ENCODE measurements around the gene UBR4. TPM values are rescaled to one million over a fixed set of nuclear protein-coding genes. Genes with fewer than 3 reads are reported as not detected.
A peak's percentile ranks its signal among the peaks of the same experiment; 100 is the strongest.

UBR4 gene
- total and polyA plus RNA-seq, 11 donors: 44.8 to 150 (median 87.2) TPM

GRCh38 chr1:19212167-19212566 lies 2.1 kb upstream of the UBR4 start:
- TF ChIP-seq POLR2A (IDR thresholded peaks at IDR 0.05): no peak
- TF ChIP-seq CTCF (IDR thresholded peaks at IDR 0.05): no peak
- Histone ChIP-seq H3K27ac (no peak overlapping the region), H3K36me3 (peaks cover 0 to 37% (median 27%) of the 10 kb centered on the region in 9 donors), H3K27me3 (no peaks in the 10 kb centered on the region), H3K4me3 (no peak overlapping the region), H3K9me3 (no peaks in the 10 kb centered on the region), H3K4me1 (peaks cover 10 to 51% (median 37%) of the 10 kb centered on the region in 12 donors)
- intact Hi-C loops (cut with DNase I): loop anchor here in 1 of 10 donors (10.0 kb wide), 1 partner anchor 443 kb away; no protein-coding TSS in a partner anchor
- DNase-seq (no peak), ATAC-seq (no peak)

DNA sequence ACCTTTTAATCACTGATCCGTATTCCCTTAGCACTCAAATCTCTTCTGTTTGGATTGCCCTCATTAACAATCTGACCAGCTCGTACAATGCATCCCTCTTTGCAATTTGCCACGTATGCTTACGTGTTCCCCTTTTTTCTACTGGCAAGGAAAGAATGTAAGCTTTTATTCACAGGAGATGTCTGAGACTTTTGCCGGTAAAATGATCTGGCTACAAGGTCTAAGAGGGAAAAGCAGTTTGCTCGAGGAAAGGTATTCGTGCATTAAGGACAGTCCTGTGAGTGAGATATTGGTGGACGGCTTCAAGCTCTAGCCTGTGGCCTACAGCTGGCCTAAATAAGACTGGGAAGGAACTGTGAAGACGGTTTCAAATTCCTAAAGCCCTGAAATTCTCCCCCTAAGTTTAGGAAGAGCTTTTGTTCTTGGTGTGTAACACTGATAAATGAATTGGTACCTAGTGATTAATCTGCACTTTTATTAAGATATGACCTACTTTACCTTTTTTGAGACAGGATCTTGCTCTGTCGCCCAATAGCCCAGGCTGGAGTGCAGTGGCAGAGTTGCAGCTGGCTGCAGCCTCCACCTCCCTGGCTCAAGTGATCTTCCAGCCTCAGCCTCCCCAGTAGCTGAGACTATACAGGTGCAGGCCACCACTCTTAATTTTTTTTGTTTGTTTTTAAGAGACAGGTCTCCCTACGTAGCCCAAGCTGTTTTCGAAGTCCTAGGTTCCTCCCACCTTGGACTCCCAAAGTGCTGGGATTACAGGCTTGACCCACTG lies 895 bp upstream of the UBR4 start:
- peaks cover 10 to 63% (median 48%) of the 10 kb centered on the region in 12 donors for H3K4me1 ChIP-seq
- 22 to 23% (median 22%) methylated on average over 12 of the region's 12 CpGs for WGBS, 4 donors
- intact Hi-C loops (cut with DNase I): loop anchor here in 2 of 10 donors (1.0 to 10.0 kb wide), 2 partner anchors 40 to 444 kb away; partner anchors contain the start of genes EMC1 (in 1 of the 2) and MRTO4 (in 1 of the 2)

DNA sequence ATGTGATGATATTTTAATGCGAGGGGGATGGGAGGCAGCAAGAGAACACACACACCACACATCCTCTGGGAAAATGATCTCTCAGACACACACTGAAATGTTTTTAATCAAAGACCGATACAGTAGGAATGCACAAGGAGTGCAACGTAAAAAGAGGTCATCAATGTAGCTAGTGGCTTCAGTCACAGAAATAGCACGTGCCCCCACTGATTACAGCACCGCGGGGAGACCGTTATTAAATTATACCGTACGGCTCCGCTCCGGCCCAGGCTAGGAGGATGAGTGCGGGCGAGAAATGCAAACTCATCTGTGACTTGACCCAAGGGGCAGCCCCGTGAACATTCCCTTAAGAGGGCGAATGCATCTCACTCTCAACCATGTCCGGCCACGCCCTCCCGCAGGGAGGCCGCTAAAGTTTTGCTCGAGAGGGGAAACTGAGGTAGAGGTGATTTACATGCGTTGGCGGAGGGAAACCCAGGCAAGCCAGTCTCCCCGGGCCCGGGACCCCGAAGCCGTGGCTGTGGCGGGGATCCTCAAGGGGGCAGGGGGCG lies 552 bp downstream of the UBR4 start:
- intact Hi-C loops (cut with DNase I): loop anchor here in 1 of 10 donors (5.0 kb wide), 1 partner anchor 33 kb away; no protein-coding TSS in a partner anchor
- WGBS, 4 donors: 0% methylated on average over 21 to 28 of the region's 28 CpGs
- DNase-seq: peak in 3 of 5 donors; percentile 24 to 37 (median 37)
- H3K9me3 ChIP-seq: no peaks in the 10 kb centered on the region
- ATAC-seq: peak; percentile 5 to 51 (median 38)
- TF ChIP-seq POLR2A (IDR thresholded peaks at IDR 0.05) (no peak), CTCF (IDR thresholded peaks at IDR 0.05) (no peak)
- peak overlapping the region; percentile 69 to 95 (median 86) for H3K4me3 ChIP-seq
- no peaks in the 10 kb centered on the region for H3K27me3 ChIP-seq
- peak overlapping the region; percentile 81 to 98 (median 94) for H3K27ac ChIP-seq
- H3K36me3 ChIP-seq: peaks cover 0 to 20% (median 13%) of the 10 kb centered on the region in 9 donors
- peaks cover 10 to 77% (median 62%) of the 10 kb centered on the region in 12 donors for H3K4me1 ChIP-seq

More for the DNA sequence above, 895 bp upstream of the UBR4 start:
- DNase-seq (no peak), ATAC-seq (no peak)
- Histone ChIP-seq H3K27ac (peak overlapping the region; percentile 81 to 98 (median 94)), H3K27me3 (no peaks in the 10 kb centered on the region), H3K36me3 (peaks cover 0 to 25% (median 16%) of the 10 kb centered on the region in 9 donors), H3K4me3 (peak overlapping the region; percentile 69 to 95 (median 86)), H3K9me3 (no peaks in the 10 kb centered on the region)
- TF ChIP-seq POLR2A (IDR thresholded peaks at IDR 0.05) (no peak), CTCF (IDR thresholded peaks at IDR 0.05) (no peak)
